ENCODE data around the gene TPRX2.

DNA sequence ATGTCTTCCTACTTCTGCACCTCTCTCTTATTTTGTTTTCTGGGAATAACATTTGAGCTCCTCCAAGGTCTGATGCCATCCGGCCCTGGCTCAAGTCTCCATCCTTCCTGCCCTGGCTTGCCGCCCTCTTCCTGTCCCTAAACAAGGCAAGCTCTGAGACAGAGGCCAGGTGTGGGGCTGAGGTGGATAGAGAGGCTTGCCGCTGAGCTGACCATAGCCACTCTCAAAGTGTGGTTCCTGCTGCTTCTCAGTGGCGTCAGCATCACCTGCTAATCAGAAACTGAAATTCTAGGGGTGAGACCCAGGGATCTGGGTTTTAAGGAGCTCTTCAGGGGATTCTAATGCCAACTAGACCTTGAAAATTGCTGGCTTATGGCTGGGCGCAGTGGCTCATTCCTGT is 6.0 kb upstream of the TPRX2 start:
- TF ChIP-seq, protein P1, sequence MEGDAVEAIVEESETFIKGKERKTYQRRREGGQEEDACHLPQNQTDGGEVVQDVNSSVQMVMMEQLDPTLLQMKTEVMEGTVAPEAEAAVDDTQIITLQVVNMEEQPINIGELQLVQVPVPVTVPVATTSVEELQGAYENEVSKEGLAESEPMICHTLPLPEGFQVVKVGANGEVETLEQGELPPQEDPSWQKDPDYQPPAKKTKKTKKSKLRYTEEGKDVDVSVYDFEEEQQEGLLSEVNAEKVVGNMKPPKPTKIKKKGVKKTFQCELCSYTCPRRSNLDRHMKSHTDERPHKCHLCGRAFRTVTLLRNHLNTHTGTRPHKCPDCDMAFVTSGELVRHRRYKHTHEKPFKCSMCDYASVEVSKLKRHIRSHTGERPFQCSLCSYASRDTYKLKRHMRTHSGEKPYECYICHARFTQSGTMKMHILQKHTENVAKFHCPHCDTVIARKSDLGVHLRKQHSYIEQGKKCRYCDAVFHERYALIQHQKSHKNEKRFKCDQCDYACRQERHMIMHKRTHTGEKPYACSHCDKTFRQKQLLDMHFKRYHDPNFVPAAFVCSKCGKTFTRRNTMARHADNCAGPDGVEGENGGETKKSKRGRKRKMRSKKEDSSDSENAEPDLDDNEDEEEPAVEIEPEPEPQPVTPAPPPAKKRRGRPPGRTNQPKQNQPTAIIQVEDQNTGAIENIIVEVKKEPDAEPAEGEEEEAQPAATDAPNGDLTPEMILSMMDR (IDR thresholded peaks at IDR 0.05; ENCODE audit: low read depth, low read length): no peak
- TF ChIP-seq MAX (IDR thresholded peaks at IDR 0.05; ENCODE audit: low read depth, low read length): no peak
- no peak for TF ChIP-seq POLR2A (IDR thresholded peaks at IDR 0.05; ENCODE audit: extremely low read depth, insufficient read length)
- no peak for TF ChIP-seq MYC (IDR thresholded peaks at IDR 0.05; ENCODE audit: low read depth, low read length)

Data from NB4 (cell line).